Measurements from ENCODE around the gene USP17L21.
"Not testable (repeated sequence)": the region's sequence is repeated elsewhere in the genome, so short reads cannot be mapped to it uniquely, and the experiment has no call there.

DNA sequence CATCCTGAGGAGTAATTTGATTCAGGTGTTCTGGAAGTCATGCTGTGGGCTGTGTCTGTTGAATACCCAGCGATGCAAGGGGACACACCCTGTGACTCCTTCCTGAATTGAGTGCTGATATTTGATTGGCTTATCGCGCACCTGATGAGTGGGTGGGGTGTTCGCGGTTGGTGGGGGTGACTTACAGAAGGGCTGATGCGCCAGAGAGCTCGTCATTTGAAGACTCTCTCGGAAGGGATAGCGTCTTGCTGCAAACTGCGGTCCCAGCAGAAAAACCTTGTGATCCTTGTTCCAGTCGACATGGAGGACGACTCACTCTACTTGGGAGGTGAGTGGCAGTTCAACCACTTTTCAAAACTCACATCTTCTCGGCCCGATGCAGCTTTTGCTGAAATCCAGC is 47.6 kb upstream of the USP17L21 start, which contains the start of gene USP17L11:
- TF ChIP-seq, protein P1, sequence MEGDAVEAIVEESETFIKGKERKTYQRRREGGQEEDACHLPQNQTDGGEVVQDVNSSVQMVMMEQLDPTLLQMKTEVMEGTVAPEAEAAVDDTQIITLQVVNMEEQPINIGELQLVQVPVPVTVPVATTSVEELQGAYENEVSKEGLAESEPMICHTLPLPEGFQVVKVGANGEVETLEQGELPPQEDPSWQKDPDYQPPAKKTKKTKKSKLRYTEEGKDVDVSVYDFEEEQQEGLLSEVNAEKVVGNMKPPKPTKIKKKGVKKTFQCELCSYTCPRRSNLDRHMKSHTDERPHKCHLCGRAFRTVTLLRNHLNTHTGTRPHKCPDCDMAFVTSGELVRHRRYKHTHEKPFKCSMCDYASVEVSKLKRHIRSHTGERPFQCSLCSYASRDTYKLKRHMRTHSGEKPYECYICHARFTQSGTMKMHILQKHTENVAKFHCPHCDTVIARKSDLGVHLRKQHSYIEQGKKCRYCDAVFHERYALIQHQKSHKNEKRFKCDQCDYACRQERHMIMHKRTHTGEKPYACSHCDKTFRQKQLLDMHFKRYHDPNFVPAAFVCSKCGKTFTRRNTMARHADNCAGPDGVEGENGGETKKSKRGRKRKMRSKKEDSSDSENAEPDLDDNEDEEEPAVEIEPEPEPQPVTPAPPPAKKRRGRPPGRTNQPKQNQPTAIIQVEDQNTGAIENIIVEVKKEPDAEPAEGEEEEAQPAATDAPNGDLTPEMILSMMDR (IDR thresholded peaks at IDR 0.05): not testable (repeated sequence)
- TF ChIP-seq POLR2A, EP300 (IDR thresholded peaks at IDR 0.05): not testable (repeated sequence)
